KOPT-K1 (cell line): ENCODE measurements around the gene KIF16B.

Source experiments
- H3K27ac ChIP-seq: fragments of 200-600 bp; sonication (generic); 2 replicates; pipeline ENCODE4 v1.5.1; 2016; ENCODE audit warnings: antibody characterized with exemption, mild to moderate bottlenecking, low read depth, low read length; ENCODE audit not compliant: poor library complexity, severe bottlenecking
- H3K36me3 ChIP-seq: fragments of 200-600 bp; sonication (generic); 2 replicates; pipeline ENCODE4 v1.5.1; 2017; ENCODE audit warnings: antibody characterized with exemption, mild to moderate bottlenecking, low read length, moderate library complexity; ENCODE audit not compliant: insufficient read depth
- H3K9me3 ChIP-seq: fragments of 200-600 bp; sonication (generic); 2 replicates; pipeline ENCODE4 v1.5.1; 2017; ENCODE audit warnings: antibody characterized with exemption, low read length, mild to moderate bottlenecking; ENCODE audit not compliant: insufficient read depth, poor library complexity, severe bottlenecking

Gene KIF16B

GRCh38 chr20:16552015-16552414 lies 21.2 kb downstream of the KIF16B start:
- no peak overlapping the region for H3K27ac ChIP-seq
- peaks cover 19% of the 10 kb centered on the region for H3K9me3 ChIP-seq
- no peaks in the 10 kb centered on the region for H3K36me3 ChIP-seq

GRCh38 chr20:16551607-16552006 lies 21.6 kb downstream of the KIF16B start:
- H3K27ac ChIP-seq: no peak overlapping the region
- no peaks in the 10 kb centered on the region for H3K36me3 ChIP-seq
- H3K9me3 ChIP-seq: peaks cover 19% of the 10 kb centered on the region

- Histone ChIP-seq H3K27ac (no peak overlapping the region), H3K36me3 (no peaks in the 10 kb centered on the region), H3K9me3 (peaks cover 3% of the 10 kb centered on the region)
These were observed 25.1 kb downstream of the KIF16B start for GRCh38 chr20:16548068-16548672.

GRCh38 chr20:16544949-16545348 lies 28.3 kb downstream of the KIF16B start:
- Histone ChIP-seq H3K9me3 (no peaks in the 10 kb centered on the region), H3K36me3 (no peaks in the 10 kb centered on the region), H3K27ac (no peak overlapping the region)

GRCh38 chr20:16542477-16542876 lies 30.8 kb downstream of the KIF16B start:
- no peaks in the 10 kb centered on the region for H3K9me3 ChIP-seq
- H3K36me3 ChIP-seq: no peaks in the 10 kb centered on the region
- no peak overlapping the region for H3K27ac ChIP-seq

- Histone ChIP-seq H3K27ac (no peak overlapping the region), H3K36me3 (no peaks in the 10 kb centered on the region), H3K9me3 (no peaks in the 10 kb centered on the region)
These were observed 31.4 kb downstream of the KIF16B start for GRCh38 chr20:16541878-16542277.

- no peak overlapping the region for H3K27ac ChIP-seq
- H3K9me3 ChIP-seq: no peaks in the 10 kb centered on the region
- no peaks in the 10 kb centered on the region for H3K36me3 ChIP-seq
These were observed 32.0 kb downstream of the KIF16B start for GRCh38 chr20:16541226-16541625.

- no peak overlapping the region for H3K27ac ChIP-seq
- no peaks in the 10 kb centered on the region for H3K36me3 ChIP-seq
- no peaks in the 10 kb centered on the region for H3K9me3 ChIP-seq
These were observed 33.8 kb downstream of the KIF16B start for GRCh38 chr20:16539280-16540021.

- Histone ChIP-seq H3K27ac (no peak overlapping the region), H3K36me3 (no peaks in the 10 kb centered on the region), H3K9me3 (no peaks in the 10 kb centered on the region)
These were observed 34.5 kb downstream of the KIF16B start for GRCh38 chr20:16538779-16539178.

- Histone ChIP-seq H3K9me3 (no peaks in the 10 kb centered on the region), H3K36me3 (no peaks in the 10 kb centered on the region), H3K27ac (no peak overlapping the region)
These were observed 35.3 kb downstream of the KIF16B start for GRCh38 chr20:16537918-16538317.

- Histone ChIP-seq H3K9me3 (no peaks in the 10 kb centered on the region), H3K27ac (no peak overlapping the region), H3K36me3 (no peaks in the 10 kb centered on the region)
These were observed 36.1 kb downstream of the KIF16B start for GRCh38 chr20:16537025-16537665.

GRCh38 chr20:16535277-16535676 lies 38.0 kb downstream of the KIF16B start:
- peaks cover 4% of the 10 kb centered on the region for H3K9me3 ChIP-seq
- no peaks in the 10 kb centered on the region for H3K36me3 ChIP-seq
- H3K27ac ChIP-seq: no peak overlapping the region

GRCh38 chr20:16533502-16533901 lies 39.7 kb downstream of the KIF16B start:
- H3K36me3 ChIP-seq: no peaks in the 10 kb centered on the region
- H3K27ac ChIP-seq: no peak overlapping the region
- peaks cover 4% of the 10 kb centered on the region for H3K9me3 ChIP-seq

- H3K27ac ChIP-seq: no peak overlapping the region
- H3K9me3 ChIP-seq: peaks cover 4% of the 10 kb centered on the region
- no peaks in the 10 kb centered on the region for H3K36me3 ChIP-seq
These were observed 41.8 kb downstream of the KIF16B start for GRCh38 chr20:16531485-16531884.

GRCh38 chr20:16530201-16530681 lies 43.0 kb downstream of the KIF16B start:
- peaks cover 4% of the 10 kb centered on the region for H3K9me3 ChIP-seq
- no peaks in the 10 kb centered on the region for H3K36me3 ChIP-seq
- no peak overlapping the region for H3K27ac ChIP-seq
